ENCODE results near the gene IL1B.

- TF ChIP-seq, protein P1, sequence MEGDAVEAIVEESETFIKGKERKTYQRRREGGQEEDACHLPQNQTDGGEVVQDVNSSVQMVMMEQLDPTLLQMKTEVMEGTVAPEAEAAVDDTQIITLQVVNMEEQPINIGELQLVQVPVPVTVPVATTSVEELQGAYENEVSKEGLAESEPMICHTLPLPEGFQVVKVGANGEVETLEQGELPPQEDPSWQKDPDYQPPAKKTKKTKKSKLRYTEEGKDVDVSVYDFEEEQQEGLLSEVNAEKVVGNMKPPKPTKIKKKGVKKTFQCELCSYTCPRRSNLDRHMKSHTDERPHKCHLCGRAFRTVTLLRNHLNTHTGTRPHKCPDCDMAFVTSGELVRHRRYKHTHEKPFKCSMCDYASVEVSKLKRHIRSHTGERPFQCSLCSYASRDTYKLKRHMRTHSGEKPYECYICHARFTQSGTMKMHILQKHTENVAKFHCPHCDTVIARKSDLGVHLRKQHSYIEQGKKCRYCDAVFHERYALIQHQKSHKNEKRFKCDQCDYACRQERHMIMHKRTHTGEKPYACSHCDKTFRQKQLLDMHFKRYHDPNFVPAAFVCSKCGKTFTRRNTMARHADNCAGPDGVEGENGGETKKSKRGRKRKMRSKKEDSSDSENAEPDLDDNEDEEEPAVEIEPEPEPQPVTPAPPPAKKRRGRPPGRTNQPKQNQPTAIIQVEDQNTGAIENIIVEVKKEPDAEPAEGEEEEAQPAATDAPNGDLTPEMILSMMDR (IDR thresholded peaks at IDR 0.05; ENCODE audit: low read depth, low read length, poor library complexity, severe bottlenecking), result no peak
- TF ChIP-seq EZH2phosphoT487 (IDR thresholded peaks at IDR 0.05; ENCODE audit: borderline replicate concordance, low read length), result no peak
Measured at GRCh38 chr2:112876257-112876970, 39.8 kb upstream of the IL1B start.

All from DOHH2 (cell line).